Neuron (in vitro differentiated cells): ENCODE data around the gene SRGAP2C.
"Not testable (repeated sequence)": the region's sequence is repeated elsewhere in the genome, so short reads cannot be mapped to it uniquely, and the experiment has no call there.

Source experiments
- H2AFZ ChIP-seq: one replicate; pipeline ENCODE4 v1.6.1; 2013; ENCODE audit warnings: low read depth, mild to moderate bottlenecking, inconsistent platforms, low read length, moderate library complexity
- H3K27me3 ChIP-seq: one replicate; pipeline ENCODE4 v1.6.1; 2013; ENCODE audit warnings: low read length; ENCODE audit not compliant: insufficient read depth
- H3K36me3 ChIP-seq: one replicate; pipeline ENCODE4 v1.6.1; 2013; ENCODE audit warnings: low read length; ENCODE audit not compliant: insufficient read depth
- H3K4me1 ChIP-seq: one replicate; pipeline ENCODE4 v1.6.1; 2013; ENCODE audit warnings: low read length; ENCODE audit not compliant: insufficient read depth
- H3K4me3 ChIP-seq: 2 replicates; pipeline ENCODE4 v1.5.1; 2013; ENCODE audit warnings: mild to moderate bottlenecking, low read length, moderate library complexity
- H3K9me3 ChIP-seq: one replicate; pipeline ENCODE4 v1.6.1; 2013; ENCODE audit warnings: low read length

SRGAP2C gene

GRCh38 chr1:121226295-121226904, 41.6 kb downstream of the SRGAP2C start:
- not testable (repeated sequence) for H3K4me1 ChIP-seq, H2AFZ ChIP-seq, H3K27me3 ChIP-seq, H3K9me3 ChIP-seq, H3K4me3 ChIP-seq, H3K36me3 ChIP-seq

GRCh38 chr1:121226925-121227324, 42.1 kb downstream of the SRGAP2C start:
- H3K4me3 ChIP-seq, H3K4me1 ChIP-seq, H2AFZ ChIP-seq, H3K36me3 ChIP-seq, H3K9me3 ChIP-seq, H3K27me3 ChIP-seq: not testable (repeated sequence)

GRCh38 chr1:121227544-121228330, 43.0 kb downstream of the SRGAP2C start:
- not testable (repeated sequence) for H3K9me3 ChIP-seq, H2AFZ ChIP-seq, H3K36me3 ChIP-seq, H3K4me3 ChIP-seq, H3K4me1 ChIP-seq, H3K27me3 ChIP-seq

- H3K4me3 ChIP-seq, H3K4me1 ChIP-seq, H3K36me3 ChIP-seq, H2AFZ ChIP-seq, H3K9me3 ChIP-seq, H3K27me3 ChIP-seq: not testable (repeated sequence)
These were observed 45.9 kb downstream of the SRGAP2C start for GRCh38 chr1:121230636-121231035.

- H3K4me3 ChIP-seq, H3K4me1 ChIP-seq, H3K9me3 ChIP-seq, H2AFZ ChIP-seq, H3K27me3 ChIP-seq, H3K36me3 ChIP-seq: not testable (repeated sequence)
These were observed 47.8 kb downstream of the SRGAP2C start for GRCh38 chr1:121232445-121233125.

GRCh38 chr1:121234090-121234759, 49.5 kb downstream of the SRGAP2C start:
- H3K27me3 ChIP-seq, H3K9me3 ChIP-seq, H3K4me1 ChIP-seq, H2AFZ ChIP-seq, H3K36me3 ChIP-seq, H3K4me3 ChIP-seq: not testable (repeated sequence)

- H3K4me3 ChIP-seq, H3K27me3 ChIP-seq, H3K36me3 ChIP-seq, H2AFZ ChIP-seq, H3K4me1 ChIP-seq, H3K9me3 ChIP-seq: not testable (repeated sequence)
These were observed 53.6 kb downstream of the SRGAP2C start for GRCh38 chr1:121238384-121238783.

GRCh38 chr1:121243913-121244312, 59.1 kb downstream of the SRGAP2C start:
- H2AFZ ChIP-seq, H3K27me3 ChIP-seq, H3K4me1 ChIP-seq, H3K36me3 ChIP-seq, H3K9me3 ChIP-seq, H3K4me3 ChIP-seq: not testable (repeated sequence)

GRCh38 chr1:121246399-121246798, 61.6 kb downstream of the SRGAP2C start:
- H2AFZ ChIP-seq, H3K4me1 ChIP-seq, H3K27me3 ChIP-seq, H3K4me3 ChIP-seq, H3K36me3 ChIP-seq, H3K9me3 ChIP-seq: not testable (repeated sequence)

- H3K27me3 ChIP-seq, H2AFZ ChIP-seq, H3K4me3 ChIP-seq, H3K36me3 ChIP-seq, H3K4me1 ChIP-seq, H3K9me3 ChIP-seq: not testable (repeated sequence)
These were observed 67.9 kb downstream of the SRGAP2C start for GRCh38 chr1:121252656-121253055.

GRCh38 chr1:121254618-121255017, 69.8 kb downstream of the SRGAP2C start:
- not testable (repeated sequence) for H3K4me1 ChIP-seq, H3K27me3 ChIP-seq, H2AFZ ChIP-seq, H3K9me3 ChIP-seq, H3K4me3 ChIP-seq, H3K36me3 ChIP-seq

GRCh38 chr1:121257632-121258031, 72.9 kb downstream of the SRGAP2C start:
- not testable (repeated sequence) for H2AFZ ChIP-seq, H3K9me3 ChIP-seq, H3K36me3 ChIP-seq, H3K4me1 ChIP-seq, H3K4me3 ChIP-seq, H3K27me3 ChIP-seq

GRCh38 chr1:121258134-121258533, 73.4 kb downstream of the SRGAP2C start:
- not testable (repeated sequence) for H3K27me3 ChIP-seq, H2AFZ ChIP-seq, H3K4me1 ChIP-seq, H3K9me3 ChIP-seq, H3K36me3 ChIP-seq, H3K4me3 ChIP-seq
